Right lobe of liver (tissue), 6 donors: ENCODE measurements around the gene SHMT1. TPM values are rescaled to one million over a fixed set of nuclear protein-coding genes. Genes with fewer than 3 reads are reported as not detected.

Source experiments
- ATAC-seq, 4 donors: fragments of 200-7000 bp; cut with Tn5 transposase; one replicate each; pipeline ENCODE4 v1.9.1; 2020; ENCODE audit warnings: mild to moderate bottlenecking in 4 of 4, moderate library complexity in 4 of 4
- DNase-seq, 3 donors: peaks; one replicate each; pipeline ENCODE4 v3.0.0-alpha.2; 2020
- H3K27ac ChIP-seq, 3 donors: fragments of 200-600 bp; one replicate each; pipeline ENCODE4 v1.8.0; 2022
- H3K27me3 ChIP-seq, 2 donors: fragments of 200-600 bp; one replicate each; pipeline ENCODE4 v1.8.0; 2022
- H3K36me3 ChIP-seq, 4 donors: fragments of 200-600 bp; sonication (generic) in 1 of 4; one replicate each; pipeline versions ENCODE4 v1.5.1 to v1.8.0; 2017 to 2022; ENCODE audit warnings: control low read depth in 1 of 4
- H3K4me1 ChIP-seq, 4 donors: fragments of 200-600 bp; sonication (generic) in 1 of 4; one replicate each; pipeline versions ENCODE4 v1.5.1 to v1.8.0; 2017 to 2022; ENCODE audit warnings: control low read depth in 1 of 4
- H3K4me3 ChIP-seq, 3 donors: fragments of 200-600 bp; one replicate each; pipeline ENCODE4 v1.8.0; 2022
- H3K9me3 ChIP-seq, 4 donors: fragments of 200-600 bp; sonication (generic) in 1 of 4; one replicate each; pipeline versions ENCODE4 v1.5.1 to v1.8.0; 2017 to 2022; ENCODE audit warnings: control low read depth in 1 of 4
- POLR2A ChIP-seq: fragments of 450-650 bp; IDR thresholded peaks from one replicate; pipeline ENCODE4 v1.6.1; 2017; ENCODE audit warnings: antibody characterized with exemption, mild to moderate bottlenecking
- WGBS: methylation state at CpG from one replicate; pipeline ENCODE4 v1.1.6; 2018; ENCODE audit warnings: low coverage, low lambda C conversion rate; ENCODE audit not compliant: insufficient coverage; ENCODE audit errors: missing lambda C conversion rate; 5-methylcytosine and 5-hydroxymethylcytosine counted together
- intact Hi-C, 2 donors: fragments of 100-400 bp; cut with DNase I; formaldehyde crosslinking; loops; one replicate each; pipeline versions ENCODE4 v1.11.2 to v1.14.1; 2022
- total RNA-seq, 6 experiments: library from RNA; depleted of rRNA in 2 of 6; stranded (reverse); fragments of >200 nt in 2 of 6; fragmentation: NEBNext Ultra II Directional in 3 of 6; extraction: Animal tissue kit (Norgen Biotek cat#: 25700) in 3 of 6; gene quantifications; one replicate each; pipeline versions ENCODE4 v1.1.0 to v1.2.4, GENCODE V29; 2016 to 2023
- TF ChIP-seq, protein P1 (sequence below), 4 donors: fragments of 200-600 bp in 3 of 4; fragments of 450-650 bp in 1 of 4; IDR thresholded peaks; one replicate each; pipeline versions ENCODE4 v1.5.1 to v1.8.0; 2016 to 2022; ENCODE audit warnings: antibody characterized with exemption in 4 of 4, mild to moderate bottlenecking in 2 of 4
- donor health status: DM: no; HTN: yes; CAD: no.
- donor health status: DM: no; HTN: no; CAD: no.
- donor health status: DM: no; HTN: no; CAD: no.
- donor health status: DM: no; HTN: yes; CAD: no.
- donor health status: DM: no; HTN: yes; CAD: no.

The SHMT1 gene
- total RNA-seq, 6 experiments from 2014 or later: 208 to 457 (median 284) TPM

DNA sequence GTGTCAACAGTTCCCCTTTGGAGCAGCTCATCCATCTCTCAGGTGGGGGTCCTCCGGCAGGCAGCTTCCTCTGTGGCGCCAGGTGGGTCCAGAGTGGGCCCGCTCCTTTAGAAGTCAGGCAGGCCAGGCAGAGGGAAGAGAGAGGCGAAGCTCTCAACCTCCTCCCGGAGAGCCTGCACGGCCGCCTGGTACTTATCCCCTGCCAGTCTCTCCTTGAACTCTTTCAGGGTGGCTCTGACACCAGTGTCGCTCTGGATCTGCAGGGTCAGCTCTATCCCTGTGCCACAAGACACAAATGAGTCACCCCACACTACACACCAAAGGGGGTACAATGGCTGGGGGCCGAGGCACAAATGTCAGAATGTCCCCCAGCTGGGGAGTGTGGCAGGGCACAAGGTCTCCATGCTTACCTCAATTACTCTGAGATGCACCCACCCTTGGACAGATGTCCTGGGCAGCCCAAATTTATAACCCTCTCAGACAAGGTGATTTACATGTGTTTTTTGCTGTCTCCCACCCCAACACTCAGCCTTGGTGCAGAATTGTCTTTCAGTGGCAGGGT lies 34.6 kb downstream of the SHMT1 start:
- Histone ChIP-seq H3K27ac (no peak overlapping the region), H3K9me3 (no peaks in the 10 kb centered on the region), H3K4me1 (no peaks in the 10 kb centered on the region), H3K36me3 (peaks cover 9 to 81% (median 39%) of the 10 kb centered on the region in 4 donors), H3K27me3 (no peaks in the 10 kb centered on the region), H3K4me3 (no peak overlapping the region)
- intact Hi-C loops: no loop called here
- DNase-seq (no peak), ATAC-seq (no peak)
- 100% methylated on average over 1 of the region's 9 CpGs for WGBS
- TF ChIP-seq, protein P1, sequence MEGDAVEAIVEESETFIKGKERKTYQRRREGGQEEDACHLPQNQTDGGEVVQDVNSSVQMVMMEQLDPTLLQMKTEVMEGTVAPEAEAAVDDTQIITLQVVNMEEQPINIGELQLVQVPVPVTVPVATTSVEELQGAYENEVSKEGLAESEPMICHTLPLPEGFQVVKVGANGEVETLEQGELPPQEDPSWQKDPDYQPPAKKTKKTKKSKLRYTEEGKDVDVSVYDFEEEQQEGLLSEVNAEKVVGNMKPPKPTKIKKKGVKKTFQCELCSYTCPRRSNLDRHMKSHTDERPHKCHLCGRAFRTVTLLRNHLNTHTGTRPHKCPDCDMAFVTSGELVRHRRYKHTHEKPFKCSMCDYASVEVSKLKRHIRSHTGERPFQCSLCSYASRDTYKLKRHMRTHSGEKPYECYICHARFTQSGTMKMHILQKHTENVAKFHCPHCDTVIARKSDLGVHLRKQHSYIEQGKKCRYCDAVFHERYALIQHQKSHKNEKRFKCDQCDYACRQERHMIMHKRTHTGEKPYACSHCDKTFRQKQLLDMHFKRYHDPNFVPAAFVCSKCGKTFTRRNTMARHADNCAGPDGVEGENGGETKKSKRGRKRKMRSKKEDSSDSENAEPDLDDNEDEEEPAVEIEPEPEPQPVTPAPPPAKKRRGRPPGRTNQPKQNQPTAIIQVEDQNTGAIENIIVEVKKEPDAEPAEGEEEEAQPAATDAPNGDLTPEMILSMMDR (IDR thresholded peaks at IDR 0.05): no peak
- TF ChIP-seq POLR2A: no peak

DNA sequence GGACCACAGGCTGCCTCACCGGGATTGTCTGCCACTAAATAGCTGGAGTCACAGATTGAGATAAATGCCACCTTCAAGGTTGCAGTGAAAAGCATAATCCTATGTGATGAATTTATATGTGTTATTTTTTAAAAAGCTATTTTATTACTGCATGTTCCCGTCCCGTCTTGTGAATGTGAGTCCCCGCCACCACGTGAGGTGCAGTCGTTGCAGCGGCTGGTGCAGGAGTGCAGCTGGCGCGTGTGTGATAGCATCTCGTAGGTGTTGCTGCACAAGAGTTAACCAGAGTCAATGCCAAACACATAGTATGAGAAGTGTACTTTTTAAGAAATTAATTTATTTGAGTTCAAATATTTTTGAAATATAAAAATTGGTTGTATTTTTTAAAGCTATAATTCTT lies 35.8 kb downstream of the SHMT1 start:
- intact Hi-C loops: no loop called here
- TF ChIP-seq, protein P1 (IDR thresholded peaks at IDR 0.05): no peak
- Histone ChIP-seq H3K9me3 (no peaks in the 10 kb centered on the region), H3K27ac (no peak overlapping the region), H3K27me3 (no peaks in the 10 kb centered on the region), H3K36me3 (peaks cover 6 to 72% (median 30%) of the 10 kb centered on the region in 4 donors), H3K4me3 (no peak overlapping the region), H3K4me1 (no peaks in the 10 kb centered on the region)
- DNase-seq: no peak
- no peak for ATAC-seq
- 87% methylated on average over 9 of the region's 10 CpGs for WGBS

DNA sequence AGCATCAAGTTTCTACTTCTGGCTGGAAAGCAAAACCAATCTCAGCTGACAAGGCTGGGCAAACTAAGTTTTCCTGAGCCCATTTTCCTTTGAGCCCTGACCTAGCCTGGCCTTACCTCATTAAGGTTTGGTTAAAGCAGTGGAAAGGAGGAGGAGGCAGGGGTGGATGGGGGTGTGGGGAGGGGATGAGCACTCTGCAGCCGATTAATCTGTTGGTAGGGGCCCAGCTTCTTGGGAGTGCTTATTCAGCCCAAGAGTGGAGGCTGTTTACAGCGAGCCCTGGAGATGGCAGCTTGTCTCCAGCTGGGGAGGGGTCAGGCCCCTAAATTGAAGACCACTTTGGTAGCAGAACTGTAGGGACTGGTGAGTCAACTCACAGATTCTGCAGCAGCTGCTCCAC lies 36.3 kb downstream of the SHMT1 start:
- Histone ChIP-seq H3K27me3 (no peaks in the 10 kb centered on the region), H3K36me3 (peaks cover 2 to 67% (median 28%) of the 10 kb centered on the region in 4 donors), H3K9me3 (no peaks in the 10 kb centered on the region), H3K4me3 (no peak overlapping the region), H3K27ac (no peak overlapping the region), H3K4me1 (no peaks in the 10 kb centered on the region)
- no peak for TF ChIP-seq POLR2A
- no peak for ATAC-seq
- intact Hi-C loops: no loop called here
- WGBS: 67% methylated on average over 1 of the region's 2 CpGs
- no peak for DNase-seq

DNA sequence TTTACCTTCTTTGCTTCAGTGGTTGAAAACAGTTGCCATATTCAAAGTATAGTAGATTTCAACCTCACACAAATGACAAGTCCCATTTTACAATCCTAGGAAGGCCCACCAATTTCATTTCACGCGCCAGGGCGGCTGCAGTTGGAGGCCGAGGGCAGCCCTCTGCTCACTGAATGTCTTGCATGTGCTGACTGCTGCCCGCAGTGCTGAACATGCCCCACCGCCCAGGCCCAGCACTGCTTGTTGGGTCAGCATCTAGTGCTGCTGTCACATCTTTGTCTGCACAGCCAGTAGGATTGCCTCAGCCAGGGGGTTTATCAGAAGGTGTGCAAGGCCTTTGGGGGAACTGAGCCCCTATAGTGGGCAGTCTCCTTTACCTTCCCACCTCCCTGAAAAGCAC lies 36.8 kb downstream of the SHMT1 start:
- no peak for DNase-seq
- 85% methylated on average over 5 of the region's 6 CpGs for WGBS
- TF ChIP-seq POLR2A: no peak
- TF ChIP-seq, protein P1 (IDR thresholded peaks at IDR 0.05): no peak
- intact Hi-C loops: no loop called here
- Histone ChIP-seq H3K27ac (no peak overlapping the region), H3K9me3 (no peaks in the 10 kb centered on the region), H3K4me1 (no peaks in the 10 kb centered on the region), H3K27me3 (no peaks in the 10 kb centered on the region), H3K36me3 (peaks cover 0 to 62% (median 25%) of the 10 kb centered on the region in 4 donors), H3K4me3 (no peak overlapping the region)
- peak in 1 of 4 donors; percentile 2 for ATAC-seq

DNA sequence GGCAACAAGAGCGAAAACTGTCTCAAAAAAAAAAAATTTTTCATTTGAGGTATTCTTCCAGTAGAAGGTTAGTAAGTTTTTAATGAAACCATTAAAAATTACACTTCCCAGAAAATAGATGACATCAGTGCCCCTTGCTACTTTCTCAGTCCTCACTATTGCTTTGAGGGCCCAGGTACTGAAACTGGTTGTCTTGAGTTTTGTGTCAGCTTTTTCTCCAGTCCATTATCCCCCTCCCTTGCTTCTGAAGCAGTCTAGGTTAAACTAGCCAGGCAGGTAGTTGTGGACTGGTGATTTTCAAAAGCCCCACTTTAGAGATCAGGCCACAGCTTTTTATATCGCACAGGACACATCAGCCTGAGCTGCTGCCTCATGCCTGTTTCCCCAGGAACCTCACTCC lies 37.3 kb downstream of the SHMT1 start:
- intact Hi-C loops: no loop called here
- Histone ChIP-seq H3K27ac (no peak overlapping the region), H3K4me1 (no peaks in the 10 kb centered on the region), H3K36me3 (peaks cover 0 to 57% (median 23%) of the 10 kb centered on the region in 4 donors), H3K27me3 (no peaks in the 10 kb centered on the region), H3K9me3 (no peaks in the 10 kb centered on the region), H3K4me3 (no peak overlapping the region)
- 100% methylated on average over 1 of the region's 2 CpGs for WGBS
- ATAC-seq (no peak), DNase-seq (no peak)
- TF ChIP-seq, protein P1 (IDR thresholded peaks at IDR 0.05): no peak
- TF ChIP-seq POLR2A: no peak
